Brain microvascular endothelial cell (primary cell): ENCODE measurements around the gene CAMK1G.
A peak's percentile ranks its signal among the peaks of the same experiment; 100 is the strongest.

ENCODE experiments used
- DNase-seq: peaks from one replicate; pipeline ENCODE4 v3.0.0-alpha.2; 2020
- H3K27ac ChIP-seq: fragments of 250-450 bp; sonication (Bioruptor Pico); 2 replicates; pipeline ENCODE4 v1.5.1; 2020; ENCODE audit warnings: mild to moderate bottlenecking, moderate library complexity
- H3K27me3 ChIP-seq: fragments of 250-450 bp; sonication (Bioruptor Pico); replicated peaks from 2 replicates; pipeline ENCODE4 v1.5.1; 2020; ENCODE audit warnings: mild to moderate bottlenecking
- H3K36me3 ChIP-seq: fragments of 250-450 bp; sonication (Bioruptor Pico); replicated peaks from 2 replicates; pipeline ENCODE4 v1.5.1; 2020; ENCODE audit warnings: mild to moderate bottlenecking
- H3K4me3 ChIP-seq: 2 replicates; pipeline ENCODE4 v1.5.1; 2011; ENCODE audit warnings: low read depth, mild to moderate bottlenecking, control low read depth, low read length, moderate library complexity
- in situ Hi-C: cut with HindIII; loops from 2 replicates; pipeline ENCODE4 v1.10.0; 2017; ENCODE audit warnings: low sequenced_read_pairs, low pct_ligation_motif_present
- TF ChIP-seq, protein P1 (sequence below): IDR thresholded peaks from 2 replicates; pipeline ENCODE4 v1.5.1; 2011; ENCODE audit warnings: low read depth, mild to moderate bottlenecking, moderate library complexity, low read length, control low read depth, inconsistent platforms; ENCODE audit errors: missing control alignments

The CAMK1G gene

DNA sequence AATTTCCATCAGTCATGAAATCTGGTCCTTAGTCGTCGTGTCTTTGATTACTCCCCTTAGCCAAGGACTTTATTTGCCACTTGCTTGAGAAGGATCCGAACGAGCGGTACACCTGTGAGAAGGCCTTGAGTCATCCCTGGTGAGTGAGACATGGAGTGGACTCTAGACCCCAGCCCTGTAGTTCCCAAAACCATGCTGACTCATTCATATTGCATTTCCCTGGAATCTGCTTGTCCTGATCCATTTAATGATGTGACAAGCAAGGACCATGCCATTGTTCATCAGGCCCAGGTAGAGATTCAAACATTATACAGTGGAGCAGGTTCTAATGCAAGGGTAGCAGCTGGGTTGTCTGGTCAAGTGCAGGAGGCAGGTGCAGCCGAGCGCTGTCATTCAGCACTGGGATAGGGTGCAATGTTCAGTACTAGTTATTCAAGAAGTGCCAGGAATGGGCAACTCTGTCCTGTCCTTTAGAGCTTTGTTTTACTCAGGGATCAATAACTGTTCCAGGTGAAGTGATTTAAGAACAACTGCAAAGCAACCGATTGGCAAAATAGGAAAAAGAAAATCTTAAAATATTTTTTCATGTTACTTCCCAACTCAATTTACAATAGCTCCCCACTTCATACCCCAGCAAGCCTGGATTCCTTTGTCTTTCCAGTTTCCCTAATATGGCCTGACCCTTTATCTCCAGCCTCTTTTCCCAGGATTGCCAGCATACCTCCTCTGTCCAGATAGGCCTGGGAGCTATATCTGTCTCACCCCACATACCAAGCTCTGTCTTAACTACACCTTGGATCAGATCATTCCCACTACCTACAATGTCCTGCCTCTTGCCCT is 26.5 kb downstream of the CAMK1G start:
- no peak for DNase-seq
- Histone ChIP-seq H3K36me3 (no peaks in the 10 kb centered on the region), H3K4me3 (no peak overlapping the region), H3K27ac (no peak overlapping the region), H3K27me3 (no peaks in the 10 kb centered on the region)
- in situ Hi-C loops = no loop called here
- TF ChIP-seq, protein P1, sequence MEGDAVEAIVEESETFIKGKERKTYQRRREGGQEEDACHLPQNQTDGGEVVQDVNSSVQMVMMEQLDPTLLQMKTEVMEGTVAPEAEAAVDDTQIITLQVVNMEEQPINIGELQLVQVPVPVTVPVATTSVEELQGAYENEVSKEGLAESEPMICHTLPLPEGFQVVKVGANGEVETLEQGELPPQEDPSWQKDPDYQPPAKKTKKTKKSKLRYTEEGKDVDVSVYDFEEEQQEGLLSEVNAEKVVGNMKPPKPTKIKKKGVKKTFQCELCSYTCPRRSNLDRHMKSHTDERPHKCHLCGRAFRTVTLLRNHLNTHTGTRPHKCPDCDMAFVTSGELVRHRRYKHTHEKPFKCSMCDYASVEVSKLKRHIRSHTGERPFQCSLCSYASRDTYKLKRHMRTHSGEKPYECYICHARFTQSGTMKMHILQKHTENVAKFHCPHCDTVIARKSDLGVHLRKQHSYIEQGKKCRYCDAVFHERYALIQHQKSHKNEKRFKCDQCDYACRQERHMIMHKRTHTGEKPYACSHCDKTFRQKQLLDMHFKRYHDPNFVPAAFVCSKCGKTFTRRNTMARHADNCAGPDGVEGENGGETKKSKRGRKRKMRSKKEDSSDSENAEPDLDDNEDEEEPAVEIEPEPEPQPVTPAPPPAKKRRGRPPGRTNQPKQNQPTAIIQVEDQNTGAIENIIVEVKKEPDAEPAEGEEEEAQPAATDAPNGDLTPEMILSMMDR = no peak

DNA sequence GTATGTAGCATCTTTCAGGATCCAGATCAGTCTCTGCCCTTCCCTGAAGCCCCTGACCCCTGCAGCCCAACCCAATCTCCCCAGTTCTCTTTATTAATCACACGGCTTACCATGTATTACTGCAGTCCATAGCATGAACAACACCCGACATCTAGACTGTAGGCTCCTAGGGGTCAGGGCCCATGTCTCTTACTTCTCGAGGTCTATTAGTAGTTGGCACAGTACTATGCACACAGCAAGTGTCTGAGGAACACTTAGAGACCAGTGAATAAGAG is 27.1 kb downstream of the CAMK1G start:
- no peak overlapping the region for H3K4me3 ChIP-seq
- in situ Hi-C loops = no loop called here
- no peak for DNase-seq

DNA sequence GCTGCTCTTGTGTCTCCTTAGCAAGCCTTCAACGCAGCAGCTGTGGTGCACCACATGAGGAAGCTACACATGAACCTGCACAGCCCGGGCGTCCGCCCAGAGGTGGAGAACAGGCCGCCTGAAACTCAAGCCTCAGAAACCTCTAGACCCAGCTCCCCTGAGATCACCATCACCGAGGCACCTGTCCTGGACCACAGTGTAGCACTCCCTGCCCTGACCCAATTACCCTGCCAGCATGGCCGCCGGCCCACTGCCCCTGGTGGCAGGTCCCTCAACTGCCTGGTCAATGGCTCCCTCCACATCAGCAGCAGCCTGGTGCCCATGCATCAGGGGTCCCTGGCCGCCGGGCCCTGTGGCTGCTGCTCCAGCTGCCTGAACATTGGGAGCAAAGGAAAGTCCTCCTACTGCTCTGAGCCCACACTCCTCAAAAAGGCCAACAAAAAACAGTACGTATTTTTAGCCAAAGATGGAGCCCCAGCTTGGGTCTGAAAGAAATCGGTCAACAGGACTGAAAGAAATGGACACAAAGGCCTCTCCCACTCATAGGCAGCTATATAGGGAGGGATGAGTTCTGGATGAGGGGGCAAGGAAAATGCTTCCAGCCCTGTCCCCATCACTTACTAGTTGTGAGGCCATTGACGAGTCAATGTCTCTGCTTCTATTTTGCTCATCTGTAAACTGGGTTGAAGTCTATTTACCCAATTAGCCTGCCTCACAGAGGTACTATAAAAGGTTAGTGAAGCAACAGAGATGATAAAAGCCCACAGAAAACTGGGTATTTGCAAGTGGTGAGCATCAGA is 28.5 kb downstream of the CAMK1G start:
- no peak overlapping the region for H3K4me3 ChIP-seq
- TF ChIP-seq, protein P1 = peak; percentile 22
- in situ Hi-C loops = no loop called here
- no peak for DNase-seq
- H3K27ac ChIP-seq = no peak overlapping the region
- no peaks in the 10 kb centered on the region for H3K36me3 ChIP-seq
- H3K27me3 ChIP-seq = no peaks in the 10 kb centered on the region

More for the DNA sequence above, 27.1 kb downstream of the CAMK1G start:
- Histone ChIP-seq H3K27me3 (no peaks in the 10 kb centered on the region), H3K27ac (no peak overlapping the region), H3K36me3 (no peaks in the 10 kb centered on the region)
- TF ChIP-seq, protein P1 = no peak

DNA sequence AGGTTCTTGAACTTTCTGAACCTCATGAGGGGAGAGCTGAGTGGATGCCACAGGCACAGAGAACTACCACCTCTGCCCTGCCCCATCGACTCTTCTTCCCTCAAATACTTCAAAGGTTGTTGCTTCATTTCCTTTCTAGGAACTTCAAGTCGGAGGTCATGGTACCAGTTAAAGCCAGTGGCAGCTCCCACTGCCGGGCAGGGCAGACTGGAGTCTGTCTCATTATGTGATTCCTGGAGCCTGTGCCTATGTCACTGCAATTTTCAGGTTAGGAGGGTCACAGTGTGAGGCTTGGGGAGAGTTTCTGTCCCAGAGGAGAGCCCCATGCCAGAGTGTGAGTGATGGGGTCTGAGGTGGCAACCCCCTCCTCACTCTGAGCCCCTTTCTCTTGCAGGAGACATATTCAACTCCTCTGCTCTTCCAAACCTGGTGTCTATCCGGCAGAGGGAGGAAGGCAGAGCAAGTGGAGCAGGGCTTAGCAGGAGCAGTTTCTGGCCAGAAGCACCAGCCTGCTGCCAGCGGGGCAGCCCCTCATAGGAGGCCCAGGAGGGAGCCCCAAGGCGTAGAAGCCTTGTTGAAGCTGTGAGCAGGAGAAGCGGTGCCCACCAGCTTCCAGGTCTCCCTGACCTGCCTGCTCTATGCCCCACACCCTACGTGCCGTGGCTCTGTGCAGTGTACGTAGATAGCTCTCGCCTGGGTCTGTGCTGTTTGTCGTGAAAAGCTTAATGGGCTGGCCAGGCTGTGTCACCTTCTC is 29.3 kb downstream of the CAMK1G start:
- no peaks in the 10 kb centered on the region for H3K27me3 ChIP-seq
- no peak for DNase-seq
- H3K27ac ChIP-seq = no peak overlapping the region
- H3K4me3 ChIP-seq = no peak overlapping the region
- TF ChIP-seq, protein P1 = no peak
- in situ Hi-C loops = no loop called here
- no peaks in the 10 kb centered on the region for H3K36me3 ChIP-seq

DNA sequence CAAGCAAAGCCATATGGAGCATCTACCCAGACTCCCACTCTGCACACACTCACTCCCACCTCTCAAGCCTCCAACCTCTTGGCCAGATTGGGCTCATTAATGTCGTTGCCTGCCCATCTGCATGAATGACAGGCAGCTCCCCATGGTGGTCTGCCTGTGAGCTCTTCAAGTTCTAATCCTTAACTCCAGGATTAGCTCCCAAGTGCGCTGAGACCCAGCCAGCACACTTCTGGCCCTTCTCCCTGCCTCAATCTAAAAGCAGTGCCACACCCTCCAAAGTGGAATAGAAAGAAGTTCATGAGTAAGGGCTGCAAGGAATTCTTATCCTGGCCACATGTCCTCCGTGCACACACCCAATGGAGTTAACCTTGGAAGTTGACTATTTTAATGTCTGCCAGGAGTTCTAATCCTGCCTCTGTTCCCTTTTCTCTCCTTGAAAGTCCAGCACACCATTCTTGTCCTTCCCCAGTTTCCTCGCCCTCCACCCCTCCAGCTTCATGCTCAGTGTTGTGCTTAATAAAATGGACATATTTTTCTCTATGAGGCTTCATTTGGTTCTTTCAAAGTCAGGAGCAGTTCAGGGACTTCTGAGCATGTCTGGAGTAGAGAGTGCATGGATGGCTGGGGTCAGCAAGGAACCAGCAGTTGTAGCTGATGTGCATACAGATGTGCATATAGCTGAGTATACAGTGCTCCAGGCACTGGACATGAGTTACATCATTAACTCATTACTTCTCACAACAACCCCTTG is 30.1 kb downstream of the CAMK1G start:
- Histone ChIP-seq H3K36me3 (no peaks in the 10 kb centered on the region), H3K27ac (no peak overlapping the region), H3K27me3 (no peaks in the 10 kb centered on the region), H3K4me3 (no peak overlapping the region)
- in situ Hi-C loops = no loop called here
- DNase-seq = no peak
- TF ChIP-seq, protein P1 = no peak
